Measurements from ENCODE around the gene DLG2.

- TF ChIP-seq CTCF (IDR thresholded peaks at IDR 0.05) (no peak), POLR2AphosphoS5 (IDR thresholded peaks at IDR 0.05) (no peak), POLR2A (IDR thresholded peaks at IDR 0.05) (no peak)
These were observed 530.2 kb downstream of the DLG2 start for GRCh38 chr11:85096939-85097338.
